G401 (cell line): ENCODE results near the gene KLF7. TPM values are rescaled to one million over a fixed set of nuclear protein-coding genes. Genes with fewer than 3 reads are reported as not detected.
A peak's percentile ranks its signal among the peaks of the same experiment; 100 is the strongest.

Experiments
- DNase-seq: peaks from one replicate; pipeline ENCODE4 v3.0.0-alpha.2; 2015; ENCODE audit warnings: low spot score
- in situ Hi-C: cut with HindIII; loops from 2 replicates; pipeline ENCODE4 v1.10.0; 2016; ENCODE audit warnings: low sequenced_read_pairs, mixed read lengths
- total RNA-seq: library from RNA; depleted of rRNA; stranded (reverse); fragments of >200 nt; shearing (Covaris generic); gene quantifications from 2 replicates; pipeline ENCODE4 v1.2.3, GENCODE V29; 2014

Gene KLF7
- total RNA-seq, 1 experiment from 2014 or later, result 1.2 TPM

DNA sequence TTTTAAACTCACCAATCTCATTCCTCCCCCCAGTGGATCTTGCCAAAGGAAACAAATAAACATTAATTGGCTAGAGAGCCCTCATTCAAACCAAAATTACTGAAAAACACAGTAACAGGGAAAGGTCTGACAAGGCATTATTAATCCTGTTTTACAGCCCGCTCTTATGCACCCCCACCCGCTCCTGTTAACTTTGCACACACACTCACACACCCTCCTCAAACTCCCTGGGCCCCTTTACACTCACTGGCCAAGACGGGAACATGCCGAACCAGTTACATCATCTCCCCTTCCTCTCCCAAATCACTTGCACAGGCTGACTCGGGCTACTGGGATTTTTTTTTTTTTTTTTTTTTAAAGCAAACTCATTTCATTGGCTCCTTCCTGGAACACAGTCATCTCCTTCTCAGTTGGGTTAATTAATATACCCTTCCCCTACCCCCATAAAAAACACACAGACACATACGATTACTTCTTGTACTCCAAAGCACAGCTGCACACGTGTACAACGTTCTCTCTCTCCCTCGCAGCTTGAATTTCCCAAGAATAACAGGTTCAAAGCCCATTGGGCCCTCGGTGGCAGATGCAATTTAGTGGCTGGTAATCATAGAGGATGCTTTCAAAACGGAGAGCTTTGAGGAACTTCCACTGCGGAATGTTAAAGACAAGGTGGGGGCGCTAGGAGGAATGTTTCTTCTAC, 31.8 kb downstream of the KLF7 start:
- no peak for DNase-seq
- in situ Hi-C loops, result no loop called here

DNA sequence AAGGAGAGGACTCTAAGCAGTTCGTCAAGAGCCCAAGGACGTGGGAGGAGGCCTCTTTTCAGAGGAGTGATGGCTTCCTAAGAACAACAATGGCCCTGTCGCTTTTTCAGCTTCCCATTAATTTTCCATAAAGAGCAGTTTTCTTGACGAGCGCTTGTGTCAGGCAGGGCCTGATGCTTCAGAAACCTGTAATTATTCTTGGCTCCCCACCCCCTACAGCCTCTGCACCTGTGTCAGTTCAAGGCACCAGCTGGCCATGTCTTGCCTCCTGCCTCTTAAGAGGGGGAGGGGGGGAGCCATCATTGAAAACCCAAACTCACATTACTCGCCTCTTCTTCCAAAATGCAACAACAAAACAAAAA, 32.3 kb downstream of the KLF7 start:
- DNase-seq, result peak; percentile 98
- in situ Hi-C loops, result no loop called here

DNA sequence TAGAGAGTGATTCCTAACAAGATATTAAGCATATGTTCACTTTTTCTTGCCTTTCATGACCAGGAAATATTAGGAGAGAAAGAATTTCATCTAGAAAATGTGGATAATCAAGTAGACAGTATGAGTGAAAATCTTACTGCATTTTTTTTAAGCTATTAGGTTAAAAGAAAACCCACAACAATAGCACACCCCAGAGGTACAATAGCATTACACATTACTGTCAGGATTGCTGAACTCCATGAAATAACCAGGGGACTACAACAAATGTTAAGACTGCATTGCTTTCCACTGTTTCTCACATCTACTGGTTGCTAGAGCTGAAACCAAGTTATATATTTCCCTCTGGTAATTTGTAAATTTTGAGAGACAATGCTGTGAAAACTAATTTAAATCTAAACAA, 33.7 kb downstream of the KLF7 start:
- no peak for DNase-seq
- in situ Hi-C loops, result no loop called here

DNA sequence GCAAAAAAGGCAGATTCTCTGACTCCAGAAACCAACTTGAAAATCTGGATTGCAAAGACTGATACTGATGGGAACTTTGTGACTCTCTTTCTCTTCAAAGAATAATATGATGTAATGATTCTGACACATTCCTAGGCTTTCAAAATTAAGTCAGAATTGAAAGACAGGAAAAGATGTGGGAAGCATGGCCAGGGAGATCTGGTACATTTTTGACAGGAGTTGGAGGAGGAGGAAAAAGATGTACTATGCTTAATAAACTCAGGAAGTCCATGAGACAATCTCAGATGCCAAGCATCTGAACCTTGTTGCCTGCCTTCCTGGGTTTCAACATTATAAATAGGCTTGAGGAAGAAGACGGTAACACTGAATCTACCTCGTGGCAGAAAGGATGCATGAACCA, 34.2 kb downstream of the KLF7 start:
- in situ Hi-C loops, result no loop called here
- DNase-seq, result no peak

DNA sequence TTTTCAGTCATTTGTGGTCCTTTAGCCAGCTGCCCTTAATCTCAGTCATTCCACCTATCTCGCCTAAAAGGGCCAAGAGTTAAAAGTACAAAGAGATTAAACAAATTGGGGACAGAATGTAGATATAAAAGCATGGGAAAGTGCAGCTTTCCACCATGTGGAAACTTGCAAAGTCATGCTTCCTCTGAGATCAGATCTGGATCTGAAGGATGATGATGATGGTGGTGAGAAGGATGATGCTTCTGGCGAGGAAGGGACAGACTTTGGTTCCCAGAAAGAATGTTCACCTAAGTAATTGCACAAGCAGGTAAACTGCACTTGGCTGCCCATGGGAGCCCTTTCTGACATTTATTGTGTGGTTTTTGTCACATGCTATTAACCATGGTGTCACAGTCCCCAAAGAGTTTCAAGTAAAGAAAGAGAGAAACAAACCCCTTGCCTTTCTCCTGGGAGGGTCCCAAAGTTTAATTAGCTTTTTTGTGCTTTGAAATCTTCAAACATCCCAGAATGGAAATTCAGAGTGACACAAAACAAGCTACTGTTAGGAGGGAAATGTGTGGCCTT, 34.7 kb downstream of the KLF7 start:
- in situ Hi-C loops, result no loop called here
- no peak for DNase-seq

DNA sequence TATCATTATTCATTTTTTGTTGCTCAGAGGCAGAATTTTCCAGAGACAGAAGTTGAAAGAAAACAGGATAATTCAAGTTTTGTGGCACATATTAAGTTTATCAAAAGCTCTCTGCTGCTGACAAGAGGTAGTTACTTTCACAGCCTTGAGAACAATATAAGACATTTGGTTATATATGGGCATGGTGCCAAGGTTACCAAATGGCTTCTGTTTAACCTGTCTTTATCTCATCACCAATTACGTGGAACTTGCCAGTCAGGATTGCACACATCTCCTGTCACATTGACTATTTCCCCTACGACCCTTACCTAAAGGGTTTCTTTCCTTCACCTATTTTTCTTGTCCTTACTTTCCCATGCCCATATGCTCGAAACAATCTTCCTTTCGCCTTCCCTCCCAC, 35.9 kb downstream of the KLF7 start:
- no peak for DNase-seq
- in situ Hi-C loops, result no loop called here

DNA sequence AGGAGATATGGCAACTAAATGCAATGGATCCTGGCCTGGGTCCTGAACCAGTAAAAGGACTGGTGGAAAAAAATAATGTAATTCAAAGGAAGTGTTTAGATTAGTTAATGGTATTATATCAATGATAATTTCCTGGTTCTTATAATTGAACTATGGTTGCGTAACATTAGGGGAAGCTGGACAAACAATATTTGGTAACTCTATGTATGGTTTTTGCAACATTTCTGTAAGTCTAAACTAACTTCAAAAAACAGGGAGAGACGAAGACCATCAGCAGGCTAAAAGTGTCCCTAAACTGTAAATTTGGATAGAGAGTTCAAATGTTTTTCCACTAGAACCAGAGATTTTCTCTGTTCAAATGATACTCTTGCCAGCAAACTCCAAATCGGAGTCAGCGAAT, 36.9 kb downstream of the KLF7 start:
- in situ Hi-C loops, result no loop called here

DNA sequence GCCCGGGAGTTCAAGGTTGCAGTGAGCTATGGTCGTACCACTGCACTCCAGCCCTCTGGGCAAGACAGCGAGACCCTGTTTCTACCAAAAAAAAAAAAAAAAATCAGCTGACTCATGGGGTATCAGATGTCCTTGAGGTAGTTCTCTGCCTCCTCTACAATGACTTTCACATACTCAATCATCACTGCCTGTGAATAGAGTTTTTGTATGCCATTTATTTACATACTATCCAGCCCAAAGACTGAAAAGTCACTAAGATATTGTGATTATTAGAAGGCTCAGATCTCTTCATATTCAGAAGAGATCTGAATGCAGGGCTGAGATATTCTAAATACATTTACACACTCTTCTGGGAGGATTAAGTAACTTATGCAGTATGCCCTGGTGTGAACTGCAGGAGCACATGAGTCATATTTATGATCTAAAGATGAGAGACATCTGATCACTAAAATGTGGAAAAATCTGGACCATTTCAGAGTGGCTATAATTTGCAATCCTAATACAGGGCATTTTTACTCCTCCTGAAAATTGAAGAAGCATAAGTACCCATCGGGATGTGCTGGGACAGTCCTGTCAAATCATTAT, 38.9 kb downstream of the KLF7 start:
- in situ Hi-C loops, result no loop called here
- no peak for DNase-seq

More for the DNA sequence above, 36.9 kb downstream of the KLF7 start:
- no peak for DNase-seq

DNA sequence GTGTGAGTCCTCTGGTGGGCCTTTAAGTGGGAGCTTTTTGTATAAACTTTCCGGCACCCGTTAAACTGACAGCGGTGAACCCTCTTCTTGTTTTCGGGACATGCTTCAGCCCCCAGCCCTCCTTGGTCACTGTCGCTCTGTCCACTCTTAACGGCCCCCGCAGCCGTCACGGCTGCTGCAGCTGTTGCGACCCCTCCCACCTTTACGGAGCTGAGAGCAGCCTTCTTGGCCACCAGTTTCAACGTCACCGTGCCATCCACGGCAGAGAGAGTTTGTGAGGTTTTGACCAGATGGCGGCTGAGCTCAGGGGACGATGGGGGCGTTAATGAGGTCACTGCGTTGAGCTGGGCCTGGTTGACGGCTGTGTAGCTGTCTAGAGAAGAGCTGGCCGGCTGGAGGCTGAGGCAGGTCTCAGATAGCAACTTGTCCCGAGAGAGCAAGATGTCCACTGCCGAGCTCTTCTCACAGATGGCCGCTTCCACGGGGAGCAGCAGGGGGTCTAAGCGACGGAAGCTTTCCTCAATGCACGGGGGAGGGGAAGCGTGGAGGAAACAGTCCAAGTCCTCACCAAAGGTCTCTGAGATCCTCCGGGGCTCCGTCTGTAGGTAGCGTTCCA, 41.9 kb downstream of the KLF7 start:
- in situ Hi-C loops, result no loop called here
- peak; percentile 81 for DNase-seq

DNA sequence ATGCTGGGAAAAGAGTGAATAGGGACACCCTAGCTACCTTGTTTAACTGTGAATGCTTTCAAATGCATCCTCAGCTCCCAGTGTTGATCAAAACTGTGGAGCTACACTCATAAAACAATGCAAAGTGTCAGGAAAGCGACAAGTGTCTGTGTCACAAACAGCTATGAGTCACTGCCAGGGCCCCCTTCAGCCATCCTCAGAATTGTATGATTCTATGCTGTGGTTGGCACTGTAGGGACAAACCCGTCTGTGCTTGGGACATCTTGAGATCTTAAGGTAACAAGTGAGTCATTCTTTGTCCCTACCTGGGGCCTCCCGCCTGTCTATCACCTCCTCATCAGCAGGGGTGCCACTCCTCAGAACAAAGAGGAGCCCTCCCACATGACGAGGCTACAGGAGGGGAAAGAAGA, 42.4 kb downstream of the KLF7 start:
- in situ Hi-C loops, result no loop called here
- DNase-seq, result no peak

DNA sequence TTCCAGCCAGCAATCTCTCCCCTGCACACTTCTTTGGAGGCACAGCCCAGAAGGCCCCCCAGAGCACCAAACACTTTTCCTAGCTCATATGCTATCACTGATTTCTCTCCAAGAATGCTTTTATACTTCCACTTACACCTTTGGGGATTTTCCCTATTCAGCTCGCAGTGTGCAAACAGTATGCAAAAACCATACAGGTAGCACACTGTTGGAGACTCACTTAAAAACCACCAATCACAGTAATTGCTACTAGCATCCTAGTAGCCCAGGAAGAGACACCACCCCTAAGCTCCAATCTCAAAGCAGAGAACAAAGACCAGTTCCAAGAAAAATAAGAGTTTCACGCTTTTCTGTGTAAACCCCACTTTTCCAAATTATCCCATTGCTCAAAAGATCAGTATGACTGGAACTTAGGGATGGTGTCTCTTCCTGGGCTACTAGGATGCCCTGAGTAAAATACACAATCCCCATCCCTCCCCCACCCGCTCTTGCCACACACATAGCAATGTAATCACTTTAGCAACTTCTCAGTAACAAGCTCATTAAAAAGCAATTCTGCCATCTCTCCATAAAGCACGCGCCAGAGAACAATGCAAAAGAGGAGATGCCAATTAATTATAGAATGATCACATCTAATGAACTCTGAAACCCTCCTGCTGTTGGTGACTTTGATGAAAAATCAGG, 43.0 kb downstream of the KLF7 start:
- in situ Hi-C loops, result no loop called here
- DNase-seq, result no peak

DNA sequence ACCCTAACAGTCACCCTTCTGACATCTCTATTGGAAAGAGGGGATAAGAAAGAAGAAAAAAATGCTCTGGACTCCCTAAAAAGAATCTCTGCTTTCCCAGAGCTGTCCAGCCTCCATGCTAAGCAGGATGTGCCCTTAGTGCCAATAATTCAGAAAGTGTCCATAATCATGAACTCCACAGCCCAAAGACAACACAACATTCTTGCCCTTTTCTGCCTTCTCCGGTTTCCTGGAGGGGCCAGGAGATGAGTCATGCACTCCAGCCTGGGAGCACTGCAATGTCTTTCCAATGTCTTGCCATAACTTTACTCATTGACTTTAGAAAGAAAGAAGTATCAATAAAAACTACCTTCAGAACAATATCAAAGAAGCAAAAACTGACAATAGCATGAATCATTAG, 44.0 kb downstream of the KLF7 start:
- in situ Hi-C loops, result no loop called here
- no peak for DNase-seq

DNA sequence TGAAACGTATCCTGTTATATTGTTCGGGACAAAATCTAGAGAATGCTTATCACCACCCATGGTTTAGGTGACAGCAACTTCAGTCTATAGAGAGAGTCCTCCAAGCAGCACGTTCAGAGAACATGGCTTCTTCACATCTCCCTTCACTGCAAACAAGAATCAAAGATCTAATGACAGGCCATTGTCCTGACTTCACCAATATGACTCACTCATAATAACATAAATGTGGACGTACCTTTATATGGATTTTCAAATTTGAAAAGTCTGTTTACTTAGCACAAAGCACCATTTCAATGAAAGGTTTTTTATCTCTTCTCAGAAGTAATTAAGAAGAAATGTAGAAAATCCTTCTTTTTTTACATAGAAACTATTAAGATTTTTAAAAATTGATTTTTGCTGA, 46.7 kb downstream of the KLF7 start:
- DNase-seq, result no peak
- in situ Hi-C loops, result no loop called here

DNA sequence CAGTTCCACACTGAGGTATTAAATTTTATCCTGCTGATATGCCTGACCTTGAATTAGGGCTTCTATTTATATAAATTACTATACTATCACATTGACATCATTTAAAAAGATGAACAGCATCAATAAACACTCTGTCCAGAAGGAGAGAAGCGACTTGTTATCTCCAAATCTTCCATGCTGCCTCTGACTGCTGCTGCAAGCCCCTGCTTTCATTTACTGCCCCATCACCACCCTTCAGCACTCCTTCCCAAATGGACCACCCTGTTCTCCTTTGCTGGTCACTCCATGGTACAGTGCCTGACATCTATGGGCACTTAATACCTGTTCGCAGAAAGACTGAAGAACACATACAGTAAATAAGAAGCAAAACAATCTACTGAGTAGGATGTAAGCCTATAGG, 48.1 kb downstream of the KLF7 start:
- in situ Hi-C loops, result no loop called here
- no peak for DNase-seq

DNA sequence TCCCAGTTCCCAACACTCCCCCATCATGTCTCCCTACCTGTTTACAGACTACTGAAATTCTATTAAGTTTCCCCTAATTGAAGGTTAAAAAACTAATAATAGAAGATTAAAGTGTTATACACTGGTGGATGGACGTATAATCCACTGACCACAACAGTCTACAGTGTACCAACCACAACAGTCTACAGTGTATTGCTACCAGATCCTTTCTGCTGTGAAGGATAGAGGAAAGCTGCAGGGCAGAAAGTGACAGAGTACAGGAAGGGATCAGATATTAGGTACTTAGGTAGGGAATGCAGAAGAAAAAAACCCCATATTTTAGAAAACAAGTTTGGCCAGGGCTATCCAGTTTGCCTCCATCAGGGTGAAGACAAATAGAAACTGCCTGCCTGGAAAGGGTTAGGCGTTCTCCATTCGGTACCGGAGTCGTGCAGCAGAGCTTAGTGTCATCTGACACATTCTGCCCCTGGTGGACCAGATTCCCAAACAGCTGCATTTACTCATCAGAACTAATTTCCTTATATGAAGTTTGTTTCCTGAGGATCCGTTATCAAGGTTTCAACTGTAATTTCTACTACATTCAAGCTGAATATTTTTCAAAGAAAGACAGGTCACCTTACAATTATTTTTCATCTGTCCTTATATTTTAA, 49.9 kb downstream of the KLF7 start:
- in situ Hi-C loops, result no loop called here
- DNase-seq, result no peak

DNA sequence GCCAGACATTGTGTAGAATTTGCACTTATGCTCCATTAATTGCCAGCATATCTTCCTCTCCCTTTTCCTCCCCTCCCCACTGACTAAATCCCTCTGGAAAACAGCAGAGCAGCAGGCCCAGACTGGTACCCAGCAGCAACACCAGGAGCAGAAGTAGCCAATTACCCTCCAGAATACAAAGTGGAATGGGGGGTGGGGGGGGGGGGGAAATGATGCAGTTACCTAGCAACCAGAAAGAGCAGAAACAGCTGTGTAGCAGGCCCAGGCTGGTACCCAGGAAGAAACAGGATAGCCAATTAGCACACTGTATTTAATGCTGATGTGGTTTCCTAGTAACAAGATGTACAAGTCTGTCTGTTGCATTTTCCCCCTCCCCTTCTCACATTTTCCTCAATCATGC, 52.3 kb downstream of the KLF7 start:
- in situ Hi-C loops, result no loop called here
- DNase-seq, result no peak

DNA sequence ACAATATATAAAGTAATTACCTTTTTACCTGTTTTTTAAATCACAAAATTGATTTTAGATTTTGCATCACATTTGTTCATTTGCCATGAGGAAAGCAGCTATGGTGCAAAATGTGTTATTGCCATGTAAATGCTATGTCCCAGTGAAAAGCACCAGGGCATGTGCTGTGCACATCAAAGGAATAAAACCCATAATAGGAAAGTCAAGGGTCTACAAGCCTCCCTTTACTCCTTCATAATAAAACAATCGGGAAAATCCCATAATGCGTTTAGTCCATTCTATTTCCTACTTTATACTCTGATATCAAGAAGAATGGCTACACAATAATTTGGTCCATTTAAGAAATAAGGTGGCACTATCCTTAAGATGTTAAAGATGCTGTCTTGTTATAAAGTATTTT, 53.0 kb downstream of the KLF7 start:
- in situ Hi-C loops, result no loop called here
- DNase-seq, result no peak

DNA sequence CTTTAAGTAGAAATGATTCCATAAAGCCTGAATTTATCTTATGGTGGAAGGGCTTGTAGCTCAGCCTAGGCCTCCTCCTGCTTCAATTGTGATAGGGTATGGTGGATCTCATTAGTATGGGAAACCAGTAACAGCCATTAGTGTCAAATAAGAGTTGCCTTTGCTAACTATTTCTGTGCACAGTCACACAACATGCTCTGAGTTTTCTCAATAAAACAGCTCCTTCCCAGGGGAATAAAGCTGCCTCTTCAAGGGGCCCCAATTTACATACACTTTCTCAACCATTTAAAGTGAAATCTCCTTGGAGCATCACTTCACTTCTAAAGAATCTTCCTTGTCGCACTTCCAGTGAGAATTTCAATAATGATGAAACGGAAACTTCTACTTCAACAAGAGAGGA, 53.4 kb downstream of the KLF7 start:
- DNase-seq, result no peak
- in situ Hi-C loops, result no loop called here

DNA sequence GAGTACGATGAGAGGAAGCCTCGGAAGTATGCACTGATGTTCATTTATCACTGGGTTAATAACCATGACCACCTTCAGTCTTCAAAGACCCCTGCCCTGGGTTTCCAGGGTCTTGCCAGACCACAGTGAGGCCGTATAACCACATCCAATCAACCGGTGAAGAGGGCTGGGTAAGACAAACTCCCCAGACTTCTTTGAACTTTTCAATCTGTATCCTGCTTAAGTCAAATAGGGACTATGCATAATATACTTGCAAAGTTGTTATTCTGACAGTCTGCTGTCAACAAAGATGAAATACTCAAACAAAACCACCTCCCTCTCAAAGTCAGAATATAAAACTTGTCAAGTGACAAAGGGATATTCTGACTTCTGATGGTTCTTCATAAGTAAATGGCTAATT, 54.0 kb downstream of the KLF7 start:
- no peak for DNase-seq
- in situ Hi-C loops, result no loop called here

DNA sequence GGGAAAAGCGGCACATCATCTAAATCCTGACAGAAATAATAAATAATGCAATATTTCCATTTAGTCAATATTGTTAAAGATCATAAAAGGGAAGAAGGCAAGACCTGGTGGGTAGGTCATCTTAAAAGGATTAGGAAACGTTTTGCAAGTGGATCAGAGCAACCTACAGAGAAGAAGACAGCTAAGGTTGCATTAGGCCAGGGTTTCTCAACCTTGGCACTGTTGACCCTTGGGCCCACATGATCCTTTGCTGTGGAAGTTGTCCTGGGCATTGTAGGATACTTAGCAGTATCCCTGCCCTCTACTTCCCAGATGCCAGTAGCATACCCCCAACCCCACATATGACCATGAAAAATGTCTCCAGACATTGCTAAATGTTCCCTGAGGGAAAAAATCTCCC, 55.0 kb downstream of the KLF7 start:
- DNase-seq, result no peak

More for the DNA sequence above, 55.0 kb downstream of the KLF7 start:
- in situ Hi-C loops, result no loop called here
